ENCODE results near the gene GOT2. TPM values are rescaled to one million over a fixed set of nuclear protein-coding genes. Genes with fewer than 3 reads are reported as not detected.

The GOT2 gene
- polyA plus RNA-seq, 2 of the 4 experiments (the other 2 are of a cell fraction), result 134 to 168 TPM

Small RNAs within 50 kb of the gene (small RNA-seq; reads per million reads assigned to genes)
- gene RN7SL143P (0 reads per million in 6 experiments), gene RNU6-1155P (0 to 0.26 (median 0) reads per million in 6 experiments)

Other genes starting within 250 kb of the GOT2 start
- gene NDRG4, start 234.2 kb downstream of the GOT2 start, polyA plus RNA-seq (2011; rRNA removed), result 8.1 and 10.8 TPM in 2 replicates
- gene NDRG4, start 234.2 kb downstream of the GOT2 start, polyA plus RNA-seq (2017; fragmentation: RNase III; extraction: RNeasy Plus Mini Kit Qiagen cat#74134 plus additional on column Dnase treatment), result 16.3 to 22.8 TPM (median 21.3 TPM) in 3 replicates
- 16.5 and 19.2 TPM in 2 replicates for gene SETD6, start 218.8 kb downstream of the GOT2 start, polyA plus RNA-seq (2011; rRNA removed)
- 24.9 to 30.4 TPM (median 27.5 TPM) in 3 replicates for gene SETD6, start 218.8 kb downstream of the GOT2 start, polyA plus RNA-seq (2017; fragmentation: RNase III; extraction: RNeasy Plus Mini Kit Qiagen cat#74134 plus additional on column Dnase treatment)
- 226 and 324 TPM in 2 replicates for gene CNOT1, start 104.5 kb downstream of the GOT2 start, polyA plus RNA-seq (2011; rRNA removed)
- gene CNOT1, start 104.5 kb downstream of the GOT2 start, polyA plus RNA-seq (2017; fragmentation: RNase III; extraction: RNeasy Plus Mini Kit Qiagen cat#74134 plus additional on column Dnase treatment), result 116 to 128 TPM (median 119 TPM) in 3 replicates
- 8.4 and 9.9 TPM in 2 replicates for gene SLC38A7, start 49.5 kb downstream of the GOT2 start, polyA plus RNA-seq (2011; rRNA removed)
- gene SLC38A7, start 49.5 kb downstream of the GOT2 start, polyA plus RNA-seq (2017; fragmentation: RNase III; extraction: RNeasy Plus Mini Kit Qiagen cat#74134 plus additional on column Dnase treatment), result 16.0 to 19.9 TPM (median 18.2 TPM) in 3 replicates

All from A549 (cell line).